HG03439 (cell line): ENCODE data around the gene ZGRF1.
"Not testable (repeated sequence)": the region's sequence is repeated elsewhere in the genome, so short reads cannot be mapped to it uniquely, and the experiment has no call there.

Experiments
- ATAC-seq: cut with Tn5 transposase; IDR thresholded peaks from one replicate; pipeline ENCODE4 v1.9.1; 2021; ENCODE audit warnings: mild to moderate bottlenecking, moderate library complexity; ENCODE audit not compliant: unreplicated experiment

Gene ZGRF1

DNA sequence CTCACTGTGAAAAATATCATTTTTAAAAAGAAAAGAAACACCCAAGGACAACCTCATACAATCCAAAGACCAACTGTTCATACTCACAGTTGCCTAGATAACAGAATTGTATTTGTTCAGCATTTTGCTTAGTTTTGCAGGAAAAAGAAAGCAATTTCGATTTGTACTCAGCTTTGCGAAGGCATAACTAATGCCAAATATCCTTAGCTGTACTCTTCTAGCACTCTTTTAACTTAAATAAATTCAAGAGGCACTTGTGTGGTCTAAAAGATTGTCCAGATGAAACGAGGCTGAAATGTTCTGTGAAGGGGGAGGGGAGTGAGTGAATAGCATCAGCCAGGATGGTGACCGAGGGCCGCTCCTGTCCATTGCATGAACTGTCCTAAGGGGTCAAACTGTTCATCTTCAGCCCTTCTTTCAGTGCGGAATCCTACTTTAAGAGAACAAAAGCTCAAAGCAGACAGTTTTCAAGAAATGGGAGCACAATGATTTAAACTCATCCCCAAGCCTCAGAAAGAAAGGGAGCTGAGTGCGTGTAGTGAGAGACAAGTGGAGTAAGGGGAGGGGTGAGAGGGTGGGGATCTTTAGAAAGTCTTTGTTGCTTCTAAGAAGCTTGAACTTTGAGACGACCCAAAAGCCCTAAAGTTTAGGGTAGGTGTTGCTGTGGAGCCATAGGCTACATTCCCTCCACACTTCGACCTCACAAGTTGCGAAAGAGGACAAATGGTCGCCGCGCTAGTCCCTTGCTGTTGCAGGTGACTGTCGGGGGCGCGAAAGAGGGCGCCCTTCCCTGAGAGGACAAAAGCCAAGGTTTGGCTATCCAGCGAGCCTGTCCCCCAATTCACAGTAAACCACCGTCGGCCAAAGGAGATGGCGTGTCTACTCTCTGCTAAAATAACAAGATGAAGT, 116.8 kb downstream of the ZGRF1 start:
- no peak for ATAC-seq

DNA sequence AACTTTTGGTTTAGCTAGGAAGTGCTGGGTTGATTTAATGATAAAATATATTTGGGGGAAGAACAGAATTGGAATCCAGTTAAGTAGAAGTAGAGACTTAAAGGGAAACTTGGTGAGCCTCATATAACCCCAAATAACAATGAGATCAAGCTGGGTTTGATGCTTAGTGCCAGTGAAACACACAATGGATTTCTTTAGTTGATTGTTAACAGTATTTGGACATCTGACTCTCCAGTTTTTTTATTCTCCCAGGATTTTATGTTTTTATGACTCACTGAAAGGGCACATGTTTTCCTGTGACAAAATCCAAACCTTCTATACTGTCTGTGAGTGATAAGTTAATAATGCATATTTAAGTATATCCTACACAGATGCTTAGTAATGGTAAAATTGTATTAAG, 118.0 kb downstream of the ZGRF1 start:
- ATAC-seq: no peak

DNA sequence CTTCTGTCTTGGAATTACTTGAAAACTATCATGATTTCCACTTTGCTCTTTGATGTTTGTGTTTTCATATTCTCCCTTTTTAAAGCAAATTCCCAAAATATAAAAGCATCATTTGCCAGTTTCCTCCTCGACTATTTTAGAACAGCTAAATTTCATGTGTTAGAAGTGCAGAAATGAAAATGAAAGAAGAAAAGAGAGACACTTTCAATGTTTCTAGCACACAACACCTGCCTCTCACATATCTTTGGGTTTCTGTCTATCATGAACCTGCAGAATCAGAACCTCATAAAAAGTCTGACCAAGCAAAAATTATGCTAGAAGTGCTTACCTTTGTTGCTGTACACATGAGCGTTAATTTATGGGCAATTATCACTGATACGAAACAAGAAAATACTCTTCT, 118.8 kb downstream of the ZGRF1 start:
- ATAC-seq: no peak

DNA sequence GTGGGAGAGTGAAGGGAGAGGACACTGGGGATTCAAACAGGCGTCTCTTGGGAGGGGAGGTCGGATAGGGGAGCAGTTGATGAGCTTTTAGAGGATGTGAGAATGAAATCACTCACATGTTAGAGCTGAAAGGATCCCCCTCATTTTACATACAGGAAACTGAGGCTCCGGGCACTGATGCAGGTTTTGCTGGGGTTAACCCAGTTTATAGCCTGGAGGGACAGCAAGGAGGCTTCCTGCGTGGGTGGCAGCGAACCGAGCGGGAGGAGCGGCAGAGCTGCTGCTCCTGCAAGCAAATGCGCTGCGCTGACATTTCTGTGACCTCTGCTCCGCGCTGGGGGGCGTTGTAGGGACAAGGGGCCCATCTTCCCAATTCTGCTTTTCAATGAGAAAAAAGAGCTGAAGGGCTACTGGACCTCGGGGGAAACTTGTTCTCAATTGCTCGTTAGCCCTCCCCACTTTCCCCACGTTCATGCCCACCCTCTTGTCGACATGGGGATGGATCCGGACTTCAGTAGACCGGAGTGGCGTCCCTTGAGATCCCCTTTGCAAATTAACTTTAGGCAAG, 119.6 kb downstream of the ZGRF1 start:
- ATAC-seq: no peak

DNA sequence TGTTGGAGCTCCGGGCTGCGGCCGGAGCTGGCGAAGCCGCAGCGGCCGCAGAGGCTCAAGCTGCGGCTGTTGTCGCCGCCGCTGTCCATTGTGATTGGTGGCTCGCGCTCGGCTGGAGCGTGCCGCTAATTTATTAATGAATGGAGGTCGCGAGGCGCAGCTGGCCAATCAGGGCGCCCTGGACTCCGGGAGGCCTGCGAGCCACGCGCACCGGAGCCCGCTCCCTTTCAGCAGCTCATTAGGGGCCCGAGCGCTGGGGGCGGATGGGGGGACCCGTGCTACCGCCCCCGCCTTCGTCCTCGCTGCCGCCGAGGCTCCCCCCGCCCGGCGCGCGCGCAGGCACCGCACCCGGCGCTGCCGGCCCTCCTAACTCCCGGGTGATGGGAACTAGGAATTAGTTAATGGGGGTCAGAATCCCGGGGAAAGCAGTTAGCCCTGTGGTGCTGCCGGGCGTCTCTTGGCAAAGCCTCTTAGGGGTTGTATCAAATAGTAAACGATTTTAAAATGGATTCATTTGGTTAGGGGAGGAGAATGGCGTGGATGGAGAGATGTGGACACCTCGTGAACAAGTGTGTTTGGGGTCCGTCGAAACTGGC, 120.1 kb downstream of the ZGRF1 start:
- ATAC-seq: peak; percentile 23

DNA sequence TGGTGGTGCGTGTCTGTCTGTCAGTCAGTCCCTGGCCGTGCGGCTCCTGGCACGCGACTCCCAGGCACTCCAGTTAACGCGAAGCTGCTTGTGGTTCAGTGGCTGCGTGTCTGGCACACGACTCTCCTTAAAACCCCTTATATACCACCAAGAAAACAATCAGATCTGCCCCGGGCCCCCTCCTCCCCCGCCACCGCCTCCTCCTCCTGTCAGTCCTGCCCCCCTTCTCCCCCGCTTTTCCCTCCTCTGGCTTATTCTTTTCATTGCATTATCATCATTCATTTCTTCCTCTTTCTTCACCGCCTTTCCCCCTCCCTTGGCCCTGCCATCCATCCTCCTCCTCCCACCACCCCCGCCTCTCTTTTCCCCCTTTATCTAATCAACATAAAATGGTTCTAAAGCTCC, 120.6 kb downstream of the ZGRF1 start, which contains the start of gene NEUROG2:
Gene NEUROG2 (minus strand): TSS at position 115 of the 405 bp plus-strand sequence. CDS start 705 bp downstream, outside the sequence.
- ATAC-seq: no peak

DNA sequence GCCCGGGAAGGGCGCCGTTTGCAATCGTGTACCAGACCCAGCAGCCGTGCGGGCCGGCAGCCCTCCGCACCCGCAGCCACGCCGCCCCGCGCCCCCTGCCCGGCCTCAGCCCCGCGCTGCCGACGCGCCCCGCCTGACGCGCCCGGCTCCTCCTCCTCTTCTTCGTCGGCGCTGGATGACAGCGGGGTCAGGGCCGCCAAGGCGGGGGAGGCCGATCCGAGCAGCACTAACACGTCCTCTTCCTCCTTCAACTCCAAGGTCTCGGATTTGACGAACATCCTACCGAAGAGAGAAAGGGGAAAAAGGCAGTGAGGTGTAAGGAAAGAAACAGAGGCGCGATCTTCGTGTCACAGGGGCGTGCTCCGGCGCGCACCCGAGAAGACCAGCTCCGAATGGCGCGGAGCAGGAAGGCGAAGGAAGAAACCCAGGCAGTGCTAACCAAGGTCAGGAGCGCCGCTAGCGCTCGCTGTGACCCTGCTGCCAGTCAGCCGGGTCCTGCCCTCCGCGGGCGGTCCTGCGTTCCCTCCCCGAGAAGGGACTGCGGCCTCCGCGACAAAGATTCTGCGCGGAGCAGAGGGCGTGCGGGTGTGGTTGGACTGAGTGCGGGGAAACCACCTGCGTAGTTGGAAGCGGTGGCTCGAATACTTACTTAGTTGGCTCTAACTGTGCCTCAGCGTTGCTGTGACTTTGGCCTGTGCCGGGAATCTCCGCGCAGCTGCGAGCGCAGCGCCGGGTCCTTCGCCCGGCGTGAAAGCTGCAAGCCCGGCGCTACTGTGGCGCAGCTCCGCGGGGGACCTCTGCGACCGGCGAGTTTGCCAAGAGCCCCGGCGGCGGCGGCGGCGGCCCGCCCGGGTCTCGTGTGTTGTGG, 121.3 kb downstream of the ZGRF1 start:
- ATAC-seq: peak; percentile 48

DNA sequence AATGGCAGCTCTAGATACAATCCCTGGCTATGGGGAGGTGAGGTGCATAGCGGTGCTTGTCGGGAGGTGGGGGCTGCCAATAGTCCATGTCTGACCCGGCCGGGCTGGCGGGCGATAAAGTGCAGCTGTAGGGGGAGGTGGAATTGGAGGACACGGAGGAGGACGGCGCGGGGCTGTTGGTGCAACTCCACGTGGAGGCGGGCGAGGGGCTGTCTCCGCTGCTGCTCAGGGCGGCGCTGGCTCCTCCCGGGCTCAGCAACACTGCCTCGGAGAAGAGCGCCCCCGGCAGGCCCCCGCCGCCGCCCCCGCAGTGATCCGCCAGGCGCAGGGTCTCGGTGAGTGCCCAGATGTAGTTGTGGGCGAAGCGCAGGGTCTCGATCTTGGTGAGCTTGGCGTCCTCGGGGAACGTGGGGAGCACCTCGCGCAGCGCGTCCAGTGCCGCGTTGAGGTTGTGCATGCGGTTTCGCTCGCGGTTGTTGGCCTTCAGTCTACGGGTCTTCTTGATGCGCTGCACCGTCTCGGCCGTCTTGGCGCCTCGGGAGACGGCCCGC, 122.0 kb downstream of the ZGRF1 start:
- peak; percentile 13 for ATAC-seq

DNA sequence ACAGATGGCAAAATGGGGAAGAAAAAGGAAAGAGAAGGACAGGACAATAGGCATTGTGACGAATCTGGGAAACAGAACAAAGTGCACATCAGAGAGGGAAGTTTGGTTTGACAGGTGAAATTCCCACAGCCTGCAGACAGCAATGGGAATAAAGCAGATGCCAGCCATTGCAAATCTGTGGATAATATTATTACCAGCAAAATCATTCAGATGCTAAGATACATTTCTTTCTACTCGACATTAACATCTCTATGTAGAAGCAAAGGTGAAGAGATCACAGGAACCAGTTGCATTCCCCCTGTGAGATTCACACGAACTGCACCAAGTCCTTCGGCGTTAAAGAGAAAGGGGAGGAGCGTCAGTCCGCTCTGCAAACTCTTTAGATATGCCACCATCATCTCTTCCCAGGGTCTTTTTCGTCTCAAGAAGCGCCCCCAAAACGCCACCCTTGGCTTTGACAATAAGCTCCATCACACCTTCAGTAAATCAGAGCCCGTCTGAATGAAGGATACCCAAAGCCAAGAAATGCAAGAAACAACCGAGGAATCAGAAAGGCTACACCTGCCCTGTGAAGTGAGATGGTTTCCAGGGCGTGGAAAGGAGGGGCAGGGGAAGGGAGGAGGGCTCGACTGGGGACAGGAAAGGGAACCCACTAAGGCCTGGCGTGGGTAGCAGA, 122.6 kb downstream of the ZGRF1 start:
- no peak for ATAC-seq

DNA sequence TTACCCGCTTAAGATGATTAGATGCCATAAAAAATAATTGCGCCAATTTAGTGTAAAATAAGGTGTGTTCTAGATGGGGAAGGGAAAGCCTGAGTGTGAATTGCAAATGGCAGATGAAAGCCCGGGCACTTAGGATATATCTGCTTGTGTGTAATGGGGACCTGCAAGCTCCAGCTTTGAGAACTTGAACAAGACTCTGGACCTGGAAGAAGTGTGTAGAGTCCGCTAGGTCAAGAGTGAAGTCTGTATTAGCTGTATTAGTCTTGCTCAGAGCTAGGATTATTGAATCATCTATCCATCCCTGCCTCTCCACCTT, 124.9 kb downstream of the ZGRF1 start:
- no peak for ATAC-seq

DNA sequence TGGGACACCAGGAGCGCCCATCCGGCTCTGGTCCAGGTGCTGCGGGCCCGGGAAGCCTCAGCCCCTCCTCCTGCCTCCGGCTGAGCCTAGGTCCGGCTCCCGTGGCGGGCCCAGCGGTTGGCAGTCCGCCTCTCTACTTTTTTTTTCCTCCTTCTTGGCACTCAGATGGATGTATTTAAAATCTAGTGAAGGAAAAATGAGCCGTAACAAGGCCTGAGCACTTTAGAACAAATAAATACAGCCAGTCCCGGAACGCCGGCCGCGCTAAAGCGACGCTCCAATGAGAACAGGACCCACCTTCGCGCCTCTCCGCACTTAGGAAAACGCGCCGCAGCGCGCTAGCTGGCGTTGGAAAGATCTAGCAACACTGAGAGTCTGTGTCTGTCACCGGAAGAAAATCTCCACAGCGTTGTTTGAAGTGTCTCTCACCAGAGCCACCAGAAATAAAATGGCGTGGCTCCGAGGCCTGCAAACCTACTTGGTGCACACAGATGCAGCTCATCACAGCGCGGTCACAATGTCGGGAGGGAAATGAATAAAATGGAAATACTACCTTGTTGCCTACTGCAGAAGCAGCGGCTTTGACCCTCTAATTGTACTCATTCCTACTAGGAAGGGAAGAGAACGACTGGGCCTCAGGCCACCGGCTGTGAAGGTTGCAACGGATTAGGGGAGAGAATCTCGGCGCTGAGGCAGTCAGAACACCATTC, 125.5 kb downstream of the ZGRF1 start:
- no peak for ATAC-seq

DNA sequence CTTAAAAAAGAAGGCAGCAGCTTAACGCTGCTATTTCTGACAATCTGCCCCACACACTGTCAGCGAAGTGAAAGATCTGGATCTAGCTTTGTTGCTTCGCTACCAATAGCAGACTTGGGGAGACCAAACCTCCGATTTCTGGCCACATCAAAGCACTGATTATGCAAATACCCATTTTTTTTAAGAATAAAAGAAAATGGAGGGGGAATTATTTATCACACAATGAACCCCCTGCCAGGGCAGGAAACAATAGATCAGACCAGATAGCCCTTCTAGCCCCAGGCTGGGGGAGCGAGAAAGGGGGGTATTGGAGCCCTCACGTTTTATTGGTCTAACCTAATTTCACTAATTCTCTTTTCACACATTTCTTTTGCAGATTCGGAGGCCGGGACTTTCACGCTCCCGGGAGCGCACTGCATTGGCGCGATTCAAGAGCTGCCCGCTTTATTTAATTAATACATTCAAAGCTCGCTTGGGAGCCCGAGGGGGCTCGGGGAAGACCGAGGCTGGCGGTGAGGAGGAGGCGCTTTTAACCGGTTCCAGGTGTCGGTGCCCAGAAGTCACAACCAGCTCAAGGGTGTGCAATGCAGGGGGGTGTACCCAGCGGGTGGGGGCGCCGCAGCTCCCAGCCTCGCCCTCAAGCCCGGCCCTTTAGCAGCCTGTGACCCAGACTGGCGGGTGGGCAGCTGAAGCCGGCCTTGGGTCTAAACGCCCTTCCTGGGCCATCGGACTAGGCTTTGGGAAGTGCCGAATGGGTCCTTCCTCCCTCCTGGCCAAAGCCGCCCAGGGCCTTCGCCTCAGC, 126.2 kb downstream of the ZGRF1 start:
- ATAC-seq: no peak

DNA sequence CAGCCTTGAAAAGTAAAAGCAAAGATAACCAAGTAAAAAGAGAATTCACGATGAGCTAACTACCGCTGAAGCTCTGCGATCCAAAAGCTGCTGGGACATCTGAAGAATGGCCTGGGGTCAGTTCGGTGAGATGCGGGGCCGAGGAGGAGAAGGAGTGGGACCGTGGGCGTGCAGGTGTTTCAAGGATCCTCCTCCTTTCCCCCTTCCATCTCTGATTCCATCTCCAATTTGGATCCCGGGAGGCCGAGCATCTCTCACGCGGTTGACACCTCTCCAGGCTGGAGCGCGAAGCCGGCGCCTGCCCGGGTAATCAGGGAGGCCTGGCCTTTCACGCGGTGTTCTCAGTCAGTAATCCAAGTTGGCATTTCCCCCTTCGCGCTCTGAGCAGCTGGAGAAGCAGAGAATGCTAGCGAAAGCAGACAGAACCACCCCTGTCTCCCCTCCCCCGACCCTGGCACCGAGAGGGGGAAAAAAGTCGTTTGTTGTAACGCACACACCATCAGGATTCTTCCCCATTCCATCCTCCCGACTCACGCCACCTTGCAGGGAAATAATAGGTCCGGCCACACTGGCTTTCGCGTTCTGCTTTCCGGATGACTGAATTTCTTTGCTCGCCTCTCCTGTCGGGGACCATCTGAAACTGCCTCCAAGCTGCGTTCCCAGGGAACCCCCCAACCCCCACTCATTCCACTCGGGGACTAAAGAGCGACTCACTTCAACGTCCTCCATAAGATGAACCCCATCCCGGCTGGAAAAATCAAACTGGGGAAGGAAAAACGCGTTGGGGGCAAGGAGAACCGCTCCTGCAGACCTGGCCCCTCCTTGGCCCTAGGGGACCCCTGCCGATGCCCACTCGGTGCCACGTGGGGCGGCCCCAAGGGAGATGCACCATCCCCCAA, 127.2 kb downstream of the ZGRF1 start:
- no peak for ATAC-seq

DNA sequence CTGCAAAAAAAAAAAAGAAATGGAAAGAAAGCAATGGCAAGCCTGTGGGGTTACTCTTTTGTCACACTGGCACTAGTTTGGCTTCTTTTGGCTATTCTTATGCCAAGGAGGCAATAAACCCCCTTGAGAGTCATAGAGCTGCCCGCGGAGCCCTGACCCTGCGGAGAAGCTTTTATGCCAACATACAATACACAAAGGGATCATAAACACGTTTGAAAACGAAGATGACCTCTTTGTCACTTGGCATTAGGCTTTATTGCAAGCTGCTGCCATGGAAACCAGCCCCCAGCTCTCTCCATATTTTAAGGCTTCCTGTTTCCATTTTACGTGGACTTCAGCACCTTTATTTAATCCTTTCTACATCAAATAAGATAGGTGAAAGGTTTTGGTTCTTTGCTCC, 128.4 kb downstream of the ZGRF1 start:
- ATAC-seq: no peak

DNA sequence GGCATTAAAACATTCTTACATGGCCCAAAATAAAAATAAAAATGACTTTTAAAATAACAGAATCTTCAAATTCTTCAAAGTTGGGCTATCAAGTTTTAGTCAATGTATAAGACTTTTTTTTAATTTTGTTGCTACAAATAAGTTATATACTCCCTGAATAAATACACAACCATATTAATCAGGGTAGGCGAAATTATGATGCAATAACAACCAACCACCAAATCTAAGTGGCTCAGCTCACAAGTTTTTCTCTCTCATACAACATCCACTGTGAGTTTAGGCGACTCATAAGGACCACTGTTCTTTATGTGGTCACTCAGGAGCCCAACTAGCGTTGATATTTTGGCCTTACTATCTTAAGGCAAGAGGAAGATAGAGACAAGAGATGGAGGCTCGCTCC, 131.9 kb downstream of the ZGRF1 start:
- no peak for ATAC-seq

DNA sequence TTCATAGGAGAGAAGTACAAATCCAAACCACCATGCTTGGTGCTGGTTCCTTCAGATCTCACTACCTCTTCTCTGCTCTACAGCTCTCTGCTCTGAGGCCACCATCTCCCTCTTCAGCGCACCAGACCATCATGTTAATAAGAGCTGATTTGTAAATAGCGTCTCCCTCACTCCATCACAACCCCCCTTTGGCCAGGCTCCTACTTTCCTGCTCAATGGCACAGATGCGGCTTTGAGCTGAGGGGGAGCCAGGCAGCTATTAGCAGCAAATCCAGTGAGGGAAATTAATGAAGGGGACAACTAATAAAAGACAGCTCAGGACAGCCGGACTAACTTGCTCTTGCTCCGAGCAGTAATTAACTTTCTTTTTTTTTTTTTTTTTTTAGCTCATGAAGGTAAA, 133.8 kb downstream of the ZGRF1 start:
- no peak for ATAC-seq

DNA sequence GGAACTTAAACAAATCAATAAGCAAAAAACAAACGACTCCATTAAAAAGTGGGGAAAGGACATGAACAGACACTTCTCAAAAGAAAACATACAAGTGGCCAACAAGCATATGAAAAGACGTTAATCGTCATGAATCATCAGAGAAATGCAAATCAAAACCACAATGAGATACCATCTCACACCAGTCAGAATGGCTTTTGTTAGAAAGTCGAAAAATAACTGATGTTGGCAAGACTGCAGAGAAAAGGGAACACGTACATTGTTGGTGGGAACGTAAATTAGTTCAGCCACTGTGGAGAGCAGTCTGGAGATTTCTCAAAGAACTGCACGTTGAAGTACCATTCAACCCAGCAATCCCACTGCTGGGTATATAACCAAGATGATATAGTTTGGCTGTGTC, 144.4 kb downstream of the ZGRF1 start:
- ATAC-seq: no peak

DNA sequence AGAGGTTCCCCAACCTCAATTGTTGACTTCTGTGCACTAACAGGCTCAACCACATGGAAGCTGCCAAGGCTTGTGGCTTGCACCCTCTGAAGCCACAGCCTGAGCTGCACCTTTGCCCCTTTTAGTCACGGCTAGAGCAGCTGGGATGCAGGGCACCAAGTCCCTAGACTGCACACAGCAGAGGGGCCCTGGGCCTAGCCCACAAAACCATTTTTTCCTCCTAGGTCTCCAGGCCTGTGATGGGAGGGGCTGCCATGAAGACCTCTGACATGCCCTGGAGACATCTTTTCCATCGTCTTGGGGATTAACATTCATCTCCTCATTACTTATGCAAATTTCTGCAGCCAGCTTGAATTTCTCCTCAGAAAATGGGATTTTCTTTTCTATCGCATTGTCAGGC, 145.9 kb downstream of the ZGRF1 start:
- not testable (repeated sequence) for ATAC-seq
